Peyer's patch (tissue), 4 donors: ENCODE measurements around the gene MRNIP. TPM values are rescaled to one million over a fixed set of nuclear protein-coding genes. Genes with fewer than 3 reads are reported as not detected.

Experiments
- DNase-seq, 3 donors: peaks; one replicate each; pipeline ENCODE4 v3.0.0-alpha.2; 2017 to 2019
- H3K27ac ChIP-seq, 4 donors: fragments of 200-600 bp; sonication (generic); one replicate each; pipeline ENCODE4 v1.5.1; 2016 to 2019
- H3K27me3 ChIP-seq, 2 donors: fragments of 200-600 bp; sonication (generic); one replicate each; pipeline ENCODE4 v1.5.1; 2019
- H3K36me3 ChIP-seq, 3 donors: fragments of 200-600 bp; sonication (generic); one replicate each; pipeline ENCODE4 v1.5.1; 2016 to 2019
- H3K4me1 ChIP-seq, 4 donors: fragments of 200-600 bp; sonication (generic); one replicate each; pipeline ENCODE4 v1.5.1; 2016 to 2019
- H3K4me3 ChIP-seq, 4 donors: fragments of 200-600 bp; sonication (generic); 1 replicate in 3 of 4; 2 replicates in 1 of 4; pipeline ENCODE4 v1.5.1; 2016 to 2019; ENCODE audit warnings: mild to moderate bottlenecking in 1 of 4
- H3K9me3 ChIP-seq, 4 donors: fragments of 200-600 bp; sonication (generic); one replicate each; pipeline ENCODE4 v1.5.1; 2016 to 2019; ENCODE audit warnings: mild to moderate bottlenecking in 1 of 4
- POLR2A ChIP-seq, 2 donors: fragments of 450-650 bp; IDR thresholded peaks; one replicate each; pipeline ENCODE4 v1.5.1; 2017; ENCODE audit warnings: antibody characterized with exemption in 2 of 2, mild to moderate bottlenecking in 2 of 2, moderate library complexity in 2 of 2
- total RNA-seq, 4 donors: library from RNA; depleted of rRNA; stranded (reverse); fragments of >200 nt; gene quantifications; one replicate each; pipeline ENCODE4 v1.1.0, GENCODE V29; 2016
- TF ChIP-seq, protein P1 (sequence below), 6 experiments: fragments of 450-650 bp in 4 of 6; fragments of 200-600 bp in 2 of 6; sonication (generic) in 1 of 6; IDR thresholded peaks; one replicate each; pipeline ENCODE4 v1.5.1; 2017 to 2019; ENCODE audit warnings: antibody characterized with exemption in 6 of 6, mild to moderate bottlenecking in 3 of 6, moderate library complexity in 1 of 6

The MRNIP gene
- total RNA-seq, 4 donors from 2014 or later: 21.5 to 120 (median 68.3) TPM

DNA sequence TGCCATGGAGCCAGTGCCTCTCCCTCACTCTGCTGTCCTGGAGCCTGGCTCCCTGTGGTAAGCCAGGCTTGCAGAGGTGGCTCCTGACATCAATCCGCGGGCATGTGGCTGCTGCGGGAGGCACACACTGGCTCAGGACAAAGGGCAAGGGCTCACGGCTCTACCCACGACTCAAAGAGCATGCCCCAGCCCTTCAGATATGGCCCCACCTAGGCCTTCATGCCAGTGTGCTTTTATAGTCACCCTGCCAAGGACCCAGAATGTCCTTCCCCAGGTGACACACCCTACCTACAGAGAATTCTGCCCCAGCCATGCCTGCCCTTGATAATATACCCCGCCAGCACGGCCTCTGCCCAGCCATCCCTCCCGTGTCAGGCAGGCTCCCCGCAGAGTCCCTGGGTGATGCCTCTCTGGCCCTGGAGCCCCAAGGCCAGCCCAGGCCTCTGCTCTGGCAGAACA is 53.5 kb downstream of the MRNIP start:
- Histone ChIP-seq H3K36me3 (peaks cover 0 to 26% (median 0%) of the 10 kb centered on the region in 3 donors), H3K27ac (peak overlapping the region; percentile 95 to 100 (median 96)), H3K4me1 (peaks cover 13 to 54% (median 30%) of the 10 kb centered on the region in 4 donors), H3K9me3 (no peaks in the 10 kb centered on the region), H3K4me3 (peak overlapping the region; percentile 85 to 98 (median 94)), H3K27me3 (no peaks in the 10 kb centered on the region)
- TF ChIP-seq, protein P1, sequence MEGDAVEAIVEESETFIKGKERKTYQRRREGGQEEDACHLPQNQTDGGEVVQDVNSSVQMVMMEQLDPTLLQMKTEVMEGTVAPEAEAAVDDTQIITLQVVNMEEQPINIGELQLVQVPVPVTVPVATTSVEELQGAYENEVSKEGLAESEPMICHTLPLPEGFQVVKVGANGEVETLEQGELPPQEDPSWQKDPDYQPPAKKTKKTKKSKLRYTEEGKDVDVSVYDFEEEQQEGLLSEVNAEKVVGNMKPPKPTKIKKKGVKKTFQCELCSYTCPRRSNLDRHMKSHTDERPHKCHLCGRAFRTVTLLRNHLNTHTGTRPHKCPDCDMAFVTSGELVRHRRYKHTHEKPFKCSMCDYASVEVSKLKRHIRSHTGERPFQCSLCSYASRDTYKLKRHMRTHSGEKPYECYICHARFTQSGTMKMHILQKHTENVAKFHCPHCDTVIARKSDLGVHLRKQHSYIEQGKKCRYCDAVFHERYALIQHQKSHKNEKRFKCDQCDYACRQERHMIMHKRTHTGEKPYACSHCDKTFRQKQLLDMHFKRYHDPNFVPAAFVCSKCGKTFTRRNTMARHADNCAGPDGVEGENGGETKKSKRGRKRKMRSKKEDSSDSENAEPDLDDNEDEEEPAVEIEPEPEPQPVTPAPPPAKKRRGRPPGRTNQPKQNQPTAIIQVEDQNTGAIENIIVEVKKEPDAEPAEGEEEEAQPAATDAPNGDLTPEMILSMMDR (IDR thresholded peaks at IDR 0.05): peak in 1 of 6 experiments; percentile 3
- TF ChIP-seq POLR2A (IDR thresholded peaks at IDR 0.05): peak; percentile 97 to 98
- peak in 2 of 3 donors; percentile 86 to 88 for DNase-seq

DNA sequence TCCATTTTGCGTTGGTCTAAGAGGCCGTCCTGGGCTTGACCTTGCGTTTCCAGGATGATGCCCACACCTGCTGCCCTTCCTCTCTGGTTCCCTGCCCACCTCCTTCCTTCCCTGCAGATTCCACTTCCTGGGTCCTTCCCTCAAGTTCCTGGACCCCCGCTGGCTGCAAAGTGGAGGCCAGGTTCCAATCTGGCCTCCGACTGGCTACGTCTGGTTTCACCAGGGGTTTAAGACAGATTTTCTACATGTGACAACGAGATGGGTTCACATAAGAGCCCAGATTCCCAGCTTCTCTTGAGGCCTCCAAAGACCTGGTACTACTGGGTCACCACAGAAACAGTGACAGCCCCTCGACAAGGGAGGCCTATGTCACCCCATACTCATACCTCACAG is 54.1 kb downstream of the MRNIP start:
- Histone ChIP-seq H3K36me3 (peaks cover 0 to 32% (median 0%) of the 10 kb centered on the region in 3 donors), H3K27me3 (no peaks in the 10 kb centered on the region), H3K9me3 (no peaks in the 10 kb centered on the region), H3K27ac (peak overlapping the region in 3 of 4 donors; percentile 95 to 100 (median 98)), H3K4me1 (peaks cover 13 to 54% (median 30%) of the 10 kb centered on the region in 4 donors), H3K4me3 (peak overlapping the region in 2 of 4 donors; percentile 91 to 98)
- TF ChIP-seq, protein P1 (IDR thresholded peaks at IDR 0.05): no peak
- no peak for TF ChIP-seq POLR2A (IDR thresholded peaks at IDR 0.05)
- no peak for DNase-seq

DNA sequence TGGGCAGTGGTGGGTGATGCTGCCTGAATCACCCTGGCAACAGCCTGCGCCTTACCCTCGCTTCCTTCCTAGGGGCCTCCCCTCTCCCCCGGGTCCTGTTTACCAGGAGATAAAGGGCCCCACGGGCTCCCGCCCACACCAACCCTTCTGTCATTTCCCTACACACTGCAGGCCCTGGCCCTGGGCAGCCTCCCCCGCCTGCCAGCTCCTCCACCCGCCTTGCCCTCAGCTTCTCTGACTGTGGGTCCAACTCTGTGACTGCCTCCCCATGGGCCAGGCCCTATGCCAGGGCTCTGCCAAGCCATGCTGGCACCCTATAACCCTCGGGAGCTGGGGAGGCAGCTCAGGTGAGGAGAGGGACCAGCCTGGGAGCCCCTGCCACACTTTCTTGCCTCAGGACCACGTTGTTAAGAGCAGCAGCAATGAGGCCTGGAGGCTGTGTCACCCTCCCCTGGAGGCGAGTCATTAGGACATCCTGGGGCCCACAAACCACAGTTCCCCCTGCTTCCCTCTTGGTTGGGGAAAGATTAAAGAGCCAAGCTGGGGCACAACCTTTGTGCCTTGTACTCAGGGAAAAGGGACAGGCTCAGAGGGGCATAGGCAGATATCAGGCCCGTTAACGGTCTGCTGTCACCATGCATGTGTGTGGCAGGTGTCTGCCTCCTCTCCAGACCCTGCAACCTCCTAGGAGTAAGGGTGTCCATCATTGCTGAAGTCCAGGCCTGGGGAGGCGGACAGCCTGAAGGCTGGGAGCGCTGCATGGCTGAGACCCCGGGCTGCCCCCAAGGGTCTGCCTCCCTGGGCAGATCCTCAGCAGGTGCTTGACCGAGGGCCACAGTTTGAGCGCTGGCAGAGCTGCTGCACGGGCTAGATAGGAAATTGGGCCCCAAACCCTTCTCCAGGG is 54.7 kb downstream of the MRNIP start:
- H3K4me3 ChIP-seq: peak overlapping the region in 2 of 4 donors; percentile 91 to 98
- peak overlapping the region; percentile 32 to 100 (median 96) for H3K27ac ChIP-seq

DNA sequence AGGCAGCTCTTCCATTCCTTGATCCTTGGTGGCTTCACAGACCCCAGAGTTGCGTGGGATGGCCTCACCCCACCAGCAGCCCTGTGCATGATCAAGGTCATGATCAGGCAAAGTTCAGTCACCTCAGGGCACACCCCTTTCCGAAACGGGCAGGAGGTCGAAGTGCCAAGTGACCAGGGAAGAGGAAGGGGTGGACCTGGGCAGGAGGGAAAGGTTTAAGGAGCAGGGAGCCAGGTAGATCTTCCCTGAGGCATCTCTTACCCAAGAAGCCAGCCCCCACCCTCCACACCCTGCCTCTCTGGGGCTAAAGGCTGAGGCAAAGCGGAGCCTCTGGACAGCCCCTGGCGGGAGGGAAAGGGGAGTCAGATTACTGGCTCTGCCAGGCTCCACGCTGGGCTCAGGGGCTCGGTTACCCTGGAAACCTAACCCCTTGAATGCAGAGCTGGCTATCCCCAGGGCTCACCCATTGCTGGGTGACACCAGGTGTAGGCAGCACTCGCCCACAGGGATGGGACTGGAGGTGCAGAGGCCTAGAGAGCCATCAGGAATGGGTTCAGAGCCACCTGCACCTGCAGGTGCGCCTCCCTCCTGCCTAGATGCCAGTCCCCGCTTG is 55.6 kb downstream of the MRNIP start:
- Histone ChIP-seq H3K27ac (peak overlapping the region; percentile 32 to 100 (median 96)), H3K27me3 (no peaks in the 10 kb centered on the region), H3K9me3 (no peaks in the 10 kb centered on the region), H3K4me3 (peak overlapping the region in 2 of 4 donors; percentile 91 to 98), H3K4me1 (peaks cover 13 to 52% (median 30%) of the 10 kb centered on the region in 4 donors), H3K36me3 (peaks cover 0 to 47% (median 0%) of the 10 kb centered on the region in 3 donors)
- no peak for TF ChIP-seq POLR2A (IDR thresholded peaks at IDR 0.05)
- TF ChIP-seq, protein P1 (IDR thresholded peaks at IDR 0.05): no peak
- peak in 1 of 3 donors; percentile 64 for DNase-seq

More for the DNA sequence above, 54.7 kb downstream of the MRNIP start:
- H3K9me3 ChIP-seq: no peaks in the 10 kb centered on the region
- DNase-seq: peak; percentile 40 to 76 (median 54)
- no peaks in the 10 kb centered on the region for H3K27me3 ChIP-seq
- H3K4me1 ChIP-seq: peaks cover 13 to 54% (median 30%) of the 10 kb centered on the region in 4 donors
- TF ChIP-seq, protein P1 (IDR thresholded peaks at IDR 0.05): no peak
- no peak for TF ChIP-seq POLR2A (IDR thresholded peaks at IDR 0.05)
- peaks cover 0 to 38% (median 0%) of the 10 kb centered on the region in 3 donors for H3K36me3 ChIP-seq

DNA sequence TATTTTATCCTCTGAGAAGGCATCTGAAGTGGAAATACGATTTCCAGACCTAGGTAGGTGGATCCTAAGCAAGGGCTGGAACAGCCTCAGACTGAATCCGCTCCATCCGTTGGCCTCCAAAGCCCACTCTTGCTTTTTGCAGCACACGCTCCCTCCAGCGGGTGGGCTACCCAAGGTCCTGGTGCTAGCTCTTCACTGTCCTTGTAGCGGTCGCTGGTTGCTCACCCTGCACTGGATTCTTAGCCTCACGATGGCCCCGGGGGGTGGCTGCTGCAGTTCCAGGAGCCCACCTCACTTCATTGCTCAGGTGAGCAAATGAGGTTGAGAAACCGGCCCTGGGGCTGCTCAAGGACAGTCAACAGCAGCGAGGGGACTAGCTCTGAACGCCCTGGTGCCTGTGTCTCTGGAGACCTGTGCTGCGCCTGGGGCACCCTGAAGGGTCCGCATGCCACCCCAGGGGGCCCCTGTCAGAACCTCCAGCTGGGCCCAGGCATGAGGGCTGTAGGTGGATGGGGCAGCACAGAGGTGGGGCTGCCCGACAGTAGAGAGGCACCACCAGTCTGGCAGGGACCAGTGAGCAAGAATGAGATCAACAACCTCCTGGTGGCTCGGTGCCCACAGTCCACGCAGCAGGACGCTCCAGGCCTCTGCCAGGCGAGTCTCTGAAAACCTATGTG is 56.3 kb downstream of the MRNIP start:
- TF ChIP-seq POLR2A (IDR thresholded peaks at IDR 0.05): no peak
- TF ChIP-seq, protein P1 (IDR thresholded peaks at IDR 0.05): no peak
- H3K27me3 ChIP-seq: no peaks in the 10 kb centered on the region
- no peak overlapping the region for H3K4me3 ChIP-seq
- H3K36me3 ChIP-seq: peaks cover 0 to 54% (median 0%) of the 10 kb centered on the region in 3 donors
- peaks cover 13 to 45% (median 28%) of the 10 kb centered on the region in 4 donors for H3K4me1 ChIP-seq
- peak in 1 of 3 donors; percentile 57 for DNase-seq
- H3K27ac ChIP-seq: peak overlapping the region in 2 of 4 donors; percentile 95 to 100
- no peaks in the 10 kb centered on the region for H3K9me3 ChIP-seq
